Femur (tissue), 1 donor: Measurements from ENCODE around the gene RNF157.

Source experiments
- DNase-seq: peaks from one replicate; pipeline ENCODE4 v3.0.0-alpha.2; 2017

Gene RNF157

GRCh38 chr17:76240461-76241203 is at the start of gene RNF157:
Gene RNF157, minus strand, starts transcription at chr17:76240493. Its CDS starts 253 bp downstream, at chr17:76240240.
- peak; percentile 64 for DNase-seq

GRCh38 chr17:76281573-76282371 is 41.5 kb upstream of the RNF157 start:
- DNase-seq = no peak

GRCh38 chr17:76280650-76281049 is 40.4 kb upstream of the RNF157 start:
- no peak for DNase-seq

- no peak for DNase-seq
Measured at GRCh38 chr17:76279742-76280287, 39.5 kb upstream of the RNF157 start.

GRCh38 chr17:76278952-76279741 is 38.9 kb upstream of the RNF157 start:
- DNase-seq = peak; percentile 91

GRCh38 chr17:76278268-76278908 is 38.1 kb upstream of the RNF157 start:
- no peak for DNase-seq

- no peak for DNase-seq
Measured at GRCh38 chr17:76277300-76278267, 37.3 kb upstream of the RNF157 start.

GRCh38 chr17:76276461-76277299 is 36.4 kb upstream of the RNF157 start:
- no peak for DNase-seq

GRCh38 chr17:76276069-76276431 is 35.8 kb upstream of the RNF157 start:
- DNase-seq = no peak

- no peak for DNase-seq
Measured at GRCh38 chr17:76275382-76276068, 35.2 kb upstream of the RNF157 start.

- no peak for DNase-seq
Measured at GRCh38 chr17:76274112-76274956, 34.0 kb upstream of the RNF157 start.

- DNase-seq = no peak
Measured at GRCh38 chr17:76273445-76274111, 33.3 kb upstream of the RNF157 start.

- no peak for DNase-seq
Measured at GRCh38 chr17:76272541-76273444, 32.5 kb upstream of the RNF157 start.

- peak; percentile 64 for DNase-seq
Measured at GRCh38 chr17:76271669-76272540, 31.6 kb upstream of the RNF157 start.

- no peak for DNase-seq
Measured at GRCh38 chr17:76270770-76271668, 30.7 kb upstream of the RNF157 start.
